Body of pancreas (tissue), 4 donors: ENCODE measurements around the gene TRAPPC12. TPM values are rescaled to one million over a fixed set of nuclear protein-coding genes. Genes with fewer than 3 reads are reported as not detected.
A peak's percentile ranks its signal among the peaks of the same experiment; 100 is the strongest.

ENCODE experiments used
- ATAC-seq: fragments of 150-250 bp; one replicate; pipeline ENCODE4 v1.9.1; 2016
- DNase-seq, 4 donors: peaks; one replicate each; pipeline ENCODE4 v3.0.0-alpha.2; 2019
- H3K27ac ChIP-seq, 4 donors: fragments of 200-600 bp; sonication (generic); 1 replicate in 3 of 4; 2 replicates in 1 of 4; pipeline versions ENCODE4 v1.5.1 to v1.6.1; 2016 to 2019; ENCODE audit warnings: mild to moderate bottlenecking in 1 of 4, mixed read lengths in 1 of 4, moderate library complexity in 1 of 4
- H3K27me3 ChIP-seq, 2 donors: fragments of 200-600 bp; sonication (generic); one replicate each; pipeline ENCODE4 v1.6.0; 2016; ENCODE audit warnings: mild to moderate bottlenecking in 1 of 2
- H3K36me3 ChIP-seq, 2 donors: fragments of 200-600 bp; sonication (generic); replicated peaks in 1 of 2; 2 replicates each; pipeline ENCODE4 v1.5.1; 2016; ENCODE audit warnings: low read depth in 2 of 2; ENCODE audit not compliant: insufficient read depth in 1 of 2
- H3K4me1 ChIP-seq: fragments of 200-600 bp; sonication (generic); one replicate; pipeline ENCODE4 v1.6.0; 2016
- H3K4me3 ChIP-seq, 2 donors: fragments of 200-600 bp; sonication (generic); 1 replicate in 1 of 2; 2 replicates in 1 of 2; pipeline ENCODE4 v1.5.1; 2016 to 2019
- H3K9me3 ChIP-seq, 3 donors: fragments of 200-600 bp; sonication (generic); 1 replicate in 2 of 3; 2 replicates in 1 of 3; pipeline ENCODE4 v1.5.1; 2016
- CTCF ChIP-seq, 7 experiments: fragments of 450-650 bp in 4 of 7; fragments of 200-600 bp in 3 of 7; sonication (generic) in 3 of 7; IDR thresholded peaks; one replicate each; pipeline ENCODE4 v1.5.1; 2016 to 2019; ENCODE audit warnings: antibody characterized with exemption in 7 of 7
- POLR2A ChIP-seq, 3 donors: fragments of 450-650 bp; IDR thresholded peaks; one replicate each; pipeline ENCODE4 v1.6.1; 2016; ENCODE audit warnings: antibody characterized with exemption in 3 of 3, mild to moderate bottlenecking in 2 of 3
- WGBS, 2 donors: methylation state at CpG; one replicate each; pipeline ENCODE4 v1.1.5; 2017; 5-methylcytosine and 5-hydroxymethylcytosine counted together
- intact Hi-C: fragments of 100-400 bp; cut with DNase I; formaldehyde crosslinking; loops from one replicate; pipeline ENCODE4 v1.15.1; 2023
- total RNA-seq, 2 donors: library from RNA; depleted of rRNA; stranded (reverse); fragments of >200 nt; gene quantifications; one replicate each; pipeline ENCODE4 v1.1.0, GENCODE V29; 2016

The TRAPPC12 gene
- total RNA-seq, 2 donors from 2014 or later = 43.1 to 134 TPM

DNA sequence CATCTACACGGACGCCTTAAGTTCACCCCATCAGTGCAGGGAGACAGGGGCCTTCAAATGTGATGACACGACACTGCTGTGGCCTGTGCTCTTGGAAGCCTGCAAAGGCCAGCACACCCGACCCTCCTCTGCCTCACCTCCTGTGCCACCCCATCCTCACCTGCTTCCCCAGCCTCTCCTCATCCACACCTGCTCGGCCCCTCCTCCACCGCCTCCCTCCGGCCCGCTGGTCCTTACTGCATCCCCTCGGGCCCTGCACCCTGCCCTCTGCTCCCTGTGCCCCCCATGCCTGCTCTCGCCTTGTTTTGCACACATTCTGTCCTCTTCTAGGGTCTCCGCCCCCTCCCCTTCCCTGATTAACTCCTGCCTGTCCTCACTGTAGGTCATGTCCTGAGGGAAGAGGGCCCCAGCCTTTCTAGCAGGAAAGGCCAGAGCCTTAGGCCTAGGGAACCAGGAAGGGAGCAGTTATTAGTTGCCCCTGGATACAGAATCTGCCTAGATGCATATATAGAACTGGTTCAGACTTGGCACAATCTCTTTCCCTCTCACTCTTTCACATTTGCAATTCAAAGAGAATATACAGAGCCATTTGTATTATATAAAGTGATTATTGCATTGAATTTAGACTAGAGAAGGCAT, 39.4 kb downstream of the TRAPPC12 start:
- 81 to 85% methylated on average over 11 of the region's 11 CpGs for WGBS, 2 donors
- DNase-seq (no peak), ATAC-seq (no peak)
- no peak overlapping the region for H3K27ac ChIP-seq
- no peak overlapping the region for H3K4me3 ChIP-seq
- no peaks in the 10 kb centered on the region for H3K27me3 ChIP-seq
- no peak for TF ChIP-seq POLR2A (IDR thresholded peaks at IDR 0.05)
- no peaks in the 10 kb centered on the region for H3K9me3 ChIP-seq
- intact Hi-C loops = no loop called here
- H3K4me1 ChIP-seq = no peaks in the 10 kb centered on the region
- H3K36me3 ChIP-seq = peaks cover 0 to 3% of the 10 kb centered on the region in 2 donors

- Histone ChIP-seq H3K4me1 (no peaks in the 10 kb centered on the region), H3K4me3 (no peak overlapping the region), H3K27ac (no peak overlapping the region), H3K36me3 (peaks cover 7 to 8% of the 10 kb centered on the region in 2 donors), H3K9me3 (no peaks in the 10 kb centered on the region), H3K27me3 (no peaks in the 10 kb centered on the region)
- intact Hi-C loops = loop anchor here (10.0 kb wide), 1 partner anchor 235 kb away; the partner anchor contains the start of gene ALLC
- TF ChIP-seq CTCF (IDR thresholded peaks at IDR 0.05) (no peak), POLR2A (IDR thresholded peaks at IDR 0.05) (no peak)
- ATAC-seq (no peak), DNase-seq (no peak)
- WGBS, 2 donors = 81 to 90% methylated on average over 13 of the region's 13 CpGs
Measured at GRCh38 chr2:3420076-3420768, 40.7 kb downstream of the TRAPPC12 start.

DNA sequence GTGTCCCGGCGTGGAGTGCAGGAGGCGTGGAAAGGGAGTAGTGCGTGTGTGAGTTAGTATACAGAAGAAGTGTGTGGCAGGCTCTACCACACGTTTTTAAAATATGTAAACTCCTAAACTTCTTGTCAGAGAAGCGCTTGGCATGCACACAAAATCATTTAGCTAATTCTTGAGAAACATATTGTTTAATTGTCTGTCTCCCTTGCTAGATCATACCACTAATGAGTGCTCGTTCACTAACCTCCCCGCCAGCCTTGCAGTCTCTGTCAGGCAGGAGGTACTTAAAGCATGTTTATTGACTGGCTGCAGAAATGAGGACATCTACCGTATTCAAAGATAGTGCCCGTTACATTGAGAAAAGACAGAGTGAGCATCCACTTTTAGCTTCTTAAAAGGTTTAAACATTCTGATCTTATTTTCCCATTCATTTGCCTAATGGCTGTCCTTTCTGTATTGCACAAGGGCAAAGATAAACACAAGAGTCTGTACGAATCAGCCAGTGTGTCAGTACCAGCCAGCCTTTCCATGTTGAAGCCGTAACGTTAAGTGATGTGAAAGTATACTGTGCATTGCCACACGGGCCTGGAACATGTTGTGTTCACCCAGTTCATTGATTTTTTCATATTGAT, 41.4 kb downstream of the TRAPPC12 start:
- ATAC-seq (no peak), DNase-seq (no peak)
- H3K27me3 ChIP-seq = no peaks in the 10 kb centered on the region
- no peaks in the 10 kb centered on the region for H3K9me3 ChIP-seq
- intact Hi-C loops = loop anchor here (10.0 kb wide), 1 partner anchor 234 kb away; the partner anchor contains the start of gene ALLC
- no peak overlapping the region for H3K4me3 ChIP-seq
- TF ChIP-seq POLR2A (IDR thresholded peaks at IDR 0.05) = no peak
- TF ChIP-seq CTCF (IDR thresholded peaks at IDR 0.05) = no peak
- H3K36me3 ChIP-seq = peaks cover 9 to 11% of the 10 kb centered on the region in 2 donors
- H3K4me1 ChIP-seq = no peaks in the 10 kb centered on the region
- H3K27ac ChIP-seq = no peak overlapping the region
- WGBS, 2 donors = 84% methylated on average over 14 of the region's 14 CpGs

DNA sequence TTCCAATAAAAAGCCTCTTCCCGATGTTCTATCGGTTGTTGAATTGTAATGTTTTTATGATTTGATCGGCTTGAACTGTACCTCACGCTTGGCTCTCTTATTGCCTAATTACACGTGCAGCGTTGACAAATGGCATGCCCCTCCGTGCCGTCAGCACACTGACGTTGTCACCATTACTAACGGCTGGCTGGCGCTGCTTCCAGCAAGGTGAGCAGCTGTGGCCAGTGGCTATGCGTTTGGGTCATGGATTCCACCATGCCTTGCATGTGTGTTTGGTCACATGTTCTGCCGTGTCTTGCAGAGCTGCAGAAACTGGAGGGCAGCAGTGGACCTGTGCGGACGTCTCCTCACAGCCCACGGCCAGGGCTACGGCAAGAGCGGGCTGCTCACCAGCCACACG, 42.1 kb downstream of the TRAPPC12 start:
- ATAC-seq (no peak), DNase-seq (peak in 3 of 4 donors; percentile 31 to 48 (median 46))
- intact Hi-C loops = loop anchor here (10.0 kb wide), 1 partner anchor 233 kb away; the partner anchor contains the start of gene ALLC
- no peak overlapping the region for H3K4me3 ChIP-seq
- TF ChIP-seq CTCF (IDR thresholded peaks at IDR 0.05) (no peak), POLR2A (IDR thresholded peaks at IDR 0.05) (no peak)
- no peaks in the 10 kb centered on the region for H3K4me1 ChIP-seq
- H3K27ac ChIP-seq = no peak overlapping the region
- H3K27me3 ChIP-seq = no peaks in the 10 kb centered on the region
- no peaks in the 10 kb centered on the region for H3K9me3 ChIP-seq
- WGBS, 2 donors = 88 to 89% methylated on average over 18 to 19 of the region's 19 CpGs
- peaks cover 9 to 15% of the 10 kb centered on the region in 2 donors for H3K36me3 ChIP-seq

DNA sequence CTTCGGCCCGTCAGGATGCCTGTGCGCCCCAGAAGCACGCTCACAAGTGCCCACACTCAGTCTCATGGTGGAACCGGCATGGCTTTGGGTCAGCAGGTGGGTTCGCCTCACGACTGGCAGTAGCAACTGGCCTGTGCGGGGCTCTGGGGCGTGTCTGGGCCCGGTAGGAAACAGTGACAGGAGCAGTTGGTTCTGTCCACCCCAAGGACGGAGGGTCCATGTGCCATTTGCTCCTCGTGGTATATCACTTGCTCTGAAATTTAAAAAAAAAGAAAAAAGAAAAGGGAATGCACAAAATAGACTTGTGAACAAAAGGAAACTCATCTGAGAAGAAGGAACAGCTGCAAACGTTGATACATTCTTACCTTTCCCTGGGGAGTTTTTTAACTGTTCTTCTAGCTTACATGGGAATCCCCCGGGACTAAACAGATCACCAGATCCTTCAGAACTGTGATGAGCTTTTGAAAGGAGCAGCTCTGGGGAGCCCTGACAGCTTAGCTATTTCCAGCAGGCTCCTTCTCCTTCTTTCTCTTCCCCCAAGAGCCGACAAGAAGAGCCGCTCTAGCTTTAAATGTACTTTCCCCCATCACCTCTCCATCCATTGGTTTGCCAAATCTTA, 42.8 kb downstream of the TRAPPC12 start:
- Histone ChIP-seq H3K9me3 (no peaks in the 10 kb centered on the region), H3K27me3 (no peaks in the 10 kb centered on the region), H3K27ac (no peak overlapping the region), H3K4me3 (no peak overlapping the region), H3K4me1 (no peaks in the 10 kb centered on the region), H3K36me3 (peaks cover 9 to 16% of the 10 kb centered on the region in 2 donors)
- no peak for DNase-seq
- no peak for ATAC-seq
- WGBS, 2 donors = 82 to 88% methylated on average over 16 of the region's 16 CpGs
- intact Hi-C loops = loop anchor here (10.0 kb wide), 1 partner anchor 233 kb away; the partner anchor contains the start of gene ALLC
- no peak for TF ChIP-seq CTCF (IDR thresholded peaks at IDR 0.05)
- no peak for TF ChIP-seq POLR2A (IDR thresholded peaks at IDR 0.05)
